ENCODE results near the gene CDC42EP2. TPM values are rescaled to one million over a fixed set of nuclear protein-coding genes. Genes with fewer than 3 reads are reported as not detected.

The CDC42EP2 gene
- total RNA-seq, 1 experiment from 2014 or later, result 10.5 TPM

DNA sequence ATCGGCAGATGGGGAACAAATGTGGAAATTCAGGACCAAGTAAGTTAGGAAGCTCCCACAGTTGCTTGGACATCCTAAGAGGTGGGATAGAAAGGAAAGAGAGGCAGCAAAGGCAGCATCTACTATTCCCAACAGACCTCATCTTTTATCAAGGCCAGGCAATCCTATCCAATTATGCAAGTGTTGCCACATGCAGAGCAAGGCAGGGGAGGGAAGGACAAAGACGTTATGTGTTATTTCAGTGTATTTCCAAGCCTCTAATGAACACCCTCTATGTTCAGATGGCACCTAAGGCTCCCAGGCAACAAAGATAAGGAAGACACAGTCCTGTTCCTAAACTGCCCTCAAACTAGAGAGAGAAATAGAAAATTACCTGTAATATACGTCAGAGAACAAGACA is 49.1 kb downstream of the CDC42EP2 start:
- no peaks in the 10 kb centered on the region; the same call in 1 of the 2 replicates for H3K4me1 ChIP-seq (replicated peaks)
- H3K27me3 ChIP-seq (replicated peaks), result no peaks in the 10 kb centered on the region
- no peak overlapping the region for H3K4me3 ChIP-seq
- no peaks in the 10 kb centered on the region for H3K36me3 ChIP-seq
- H3K9me3 ChIP-seq (replicated peaks), result no peaks in the 10 kb centered on the region
- H3K27ac ChIP-seq, result no peak overlapping the region
- DNase-seq (ENCODE audit: low read depth in 1 of 2, low spot score in 2 of 2), result no peak

DNA sequence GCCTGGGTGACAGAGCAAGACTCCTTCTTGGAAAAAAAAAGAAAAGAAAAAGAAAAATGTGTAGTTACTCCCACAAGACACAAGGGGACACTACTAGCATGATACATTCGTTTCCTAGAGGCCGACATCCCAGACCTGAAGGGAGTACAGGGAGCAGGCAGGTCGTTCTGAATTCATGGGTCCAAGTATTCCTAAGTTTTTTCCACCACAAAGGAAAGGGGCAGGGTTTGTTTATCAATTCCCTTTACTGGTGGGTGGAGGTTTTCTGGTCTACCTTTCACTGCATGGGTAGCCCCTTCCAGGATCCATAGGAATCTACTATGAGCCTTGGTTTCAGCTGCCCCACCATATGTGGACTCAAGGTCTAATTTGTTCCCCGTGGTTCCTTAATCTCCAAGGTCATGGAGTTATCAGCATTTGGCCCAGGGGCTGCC is 51.7 kb downstream of the CDC42EP2 start:
- H3K4me3 ChIP-seq, result no peak overlapping the region
- H3K36me3 ChIP-seq, result no peaks in the 10 kb centered on the region
- H3K4me1 ChIP-seq (replicated peaks), result peaks cover 13% of the 10 kb centered on the region
- H3K9me3 ChIP-seq (replicated peaks), result no peaks in the 10 kb centered on the region
- peak in 1 of 2 experiments; percentile 81 for DNase-seq (ENCODE audit: low read depth in 1 of 2, low spot score in 2 of 2)
- no peaks in the 10 kb centered on the region for H3K27me3 ChIP-seq (replicated peaks)
- H3K27ac ChIP-seq, result no peak overlapping the region

- no peak overlapping the region for H3K4me3 ChIP-seq
- peak overlapping the region; percentile 77 for H3K27ac ChIP-seq
- no peaks in the 10 kb centered on the region for H3K9me3 ChIP-seq (replicated peaks)
- H3K4me1 ChIP-seq (replicated peaks), result peaks cover 20% of the 10 kb centered on the region
- DNase-seq (ENCODE audit: low read depth in 1 of 2, low spot score in 2 of 2), result no peak
- no peaks in the 10 kb centered on the region for H3K36me3 ChIP-seq
- no peaks in the 10 kb centered on the region for H3K27me3 ChIP-seq (replicated peaks)
Observed at GRCh38 chr11:65370659-65371049, 56.0 kb downstream of the CDC42EP2 start.

Other genes with a start within 250 kb of the CDC42EP2 start
- 90.2 and 124 TPM in 2 replicates for gene CDCA5, start 230.8 kb upstream of the CDC42EP2 start, total RNA-seq (2014; rRNA removed; shearing (Covaris generic))
- gene ZFPL1, start 230.6 kb upstream of the CDC42EP2 start, total RNA-seq (2014; rRNA removed; shearing (Covaris generic)), result 63.7 and 91.9 TPM in 2 replicates
- 387 and 508 TPM in 2 replicates for gene VPS51, start 218.7 kb upstream of the CDC42EP2 start, total RNA-seq (2014; rRNA removed; shearing (Covaris generic))
- gene TM7SF2, start 203.0 kb upstream of the CDC42EP2 start, total RNA-seq (2014; rRNA removed; shearing (Covaris generic)), result 1.5 and 2.4 TPM in 2 replicates
- gene ZNHIT2, start 197.2 kb upstream of the CDC42EP2 start, total RNA-seq (2014; rRNA removed; shearing (Covaris generic)), result 22.8 and 42.1 TPM in 2 replicates
- gene FAU, start 192.7 kb upstream of the CDC42EP2 start, total RNA-seq (2014; rRNA removed; shearing (Covaris generic)), result 672 and 1,078 TPM in 2 replicates
- 113 and 138 TPM in 2 replicates for gene MRPL49, start 192.5 kb upstream of the CDC42EP2 start, total RNA-seq (2014; rRNA removed; shearing (Covaris generic))
- 15.6 and 20.2 TPM in 2 replicates for gene SYVN1, start 180.3 kb upstream of the CDC42EP2 start, total RNA-seq (2014; rRNA removed; shearing (Covaris generic))
- gene SPDYC, start 144.6 kb upstream of the CDC42EP2 start, total RNA-seq (2014; rRNA removed; shearing (Covaris generic)), result not detected in 2 replicates
- gene CAPN1, start 132.9 kb upstream of the CDC42EP2 start, total RNA-seq (2014; rRNA removed; shearing (Covaris generic)), result 120 and 177 TPM in 2 replicates
- gene POLA2, start 52.9 kb upstream of the CDC42EP2 start, total RNA-seq (2014; rRNA removed; shearing (Covaris generic)), result 26.8 and 44.2 TPM in 2 replicates
- gene DPF2, start 19.0 kb downstream of the CDC42EP2 start, total RNA-seq (2014; rRNA removed; shearing (Covaris generic)), result 87.6 and 105 TPM in 2 replicates
- 0.25 TPM in 1 of 2 replicates, not detected in the other for gene TIGD3, start 39.9 kb downstream of the CDC42EP2 start, total RNA-seq (2014; rRNA removed; shearing (Covaris generic))
- gene SLC25A45, start 67.8 kb downstream of the CDC42EP2 start, total RNA-seq (2014; rRNA removed; shearing (Covaris generic)), result 3.1 and 5.3 TPM in 2 replicates
- gene FRMD8, start 71.8 kb downstream of the CDC42EP2 start, total RNA-seq (2014; rRNA removed; shearing (Covaris generic)), result 90.2 and 125 TPM in 2 replicates
- 6.9 and 12.1 TPM in 2 replicates for gene NEAT1, start 107.9 kb downstream of the CDC42EP2 start, total RNA-seq (2014; rRNA removed; shearing (Covaris generic))
- 1,620 and 2,210 TPM in 2 replicates for gene MALAT1, start 184.2 kb downstream of the CDC42EP2 start, total RNA-seq (2014; rRNA removed; shearing (Covaris generic))
- 103 and 130 TPM in 2 replicates for gene SCYL1, start 210.2 kb downstream of the CDC42EP2 start, total RNA-seq (2014; rRNA removed; shearing (Covaris generic))
- gene LTBP3, start 243.5 kb downstream of the CDC42EP2 start, total RNA-seq (2014; rRNA removed; shearing (Covaris generic)), result 22.9 and 52.0 TPM in 2 replicates

All from SJSA1 (cell line).